ENCODE results near the gene RTP3.

Gene RTP3

GRCh38 chr3:46462111-46462510 lies 35.7 kb upstream of the RTP3 start:
- Histone ChIP-seq H3K36me3 (ENCODE audit: low read length) (no peaks in the 10 kb centered on the region), H4K20me1 (ENCODE audit: low read depth, low read length) (no peaks in the 10 kb centered on the region), H3K9ac (ENCODE audit: low read length) (no peak overlapping the region), H3K9me2 (replicated peaks; ENCODE audit: insufficient read depth, low read length) (no peaks in the 10 kb centered on the region), H3K4me3 (ENCODE audit: insufficient read depth, low read length, poor library complexity, severe bottlenecking) (no peak overlapping the region), H3K27ac (ENCODE audit: low read depth, low read length) (no peak overlapping the region), H3K27me3 (ENCODE audit: low read length) (no peaks in the 10 kb centered on the region), H3K79me2 (ENCODE audit: insufficient read depth, low read length) (no peaks in the 10 kb centered on the region), H3K4me2 (ENCODE audit: low read depth, low read length, poor library complexity, severe bottlenecking) (no peak overlapping the region), H2AFZ (ENCODE audit: low read depth, low read length, severe bottlenecking) (no peak overlapping the region), H3F3A (ENCODE audit: insufficient read depth) (no peaks in the 10 kb centered on the region), H3K9me3 (ENCODE audit: insufficient read depth, low read length) (no peaks in the 10 kb centered on the region)
- no peak for TF ChIP-seq CTCF (IDR thresholded peaks at IDR 0.05; ENCODE audit: insufficient read depth, low read length, poor library complexity, severe bottlenecking)

- H3K27me3 ChIP-seq (ENCODE audit: low read length) = no peaks in the 10 kb centered on the region
- no peaks in the 10 kb centered on the region for H3K79me2 ChIP-seq (ENCODE audit: insufficient read depth, low read length)
- TF ChIP-seq CTCF (IDR thresholded peaks at IDR 0.05; ENCODE audit: insufficient read depth, low read length, poor library complexity, severe bottlenecking) = no peak
- no peak for TF ChIP-seq EZH2phosphoT487 (conservative IDR thresholded peaks at IDR 0.05; ENCODE audit: low read length)
These were observed 35.3 kb upstream of the RTP3 start for GRCh38 chr3:46462511-46462910.

GRCh38 chr3:46463120-46463867 lies 34.5 kb upstream of the RTP3 start:
- Histone ChIP-seq H3K9me2 (replicated peaks; ENCODE audit: insufficient read depth, low read length) (no peaks in the 10 kb centered on the region), H3K79me2 (ENCODE audit: insufficient read depth, low read length) (no peaks in the 10 kb centered on the region), H3K4me3 (ENCODE audit: insufficient read depth, low read length, poor library complexity, severe bottlenecking) (no peak overlapping the region), H3K27ac (ENCODE audit: low read depth, low read length) (no peak overlapping the region), H4K20me1 (ENCODE audit: low read depth, low read length) (no peaks in the 10 kb centered on the region), H3K27me3 (ENCODE audit: low read length) (no peaks in the 10 kb centered on the region), H2AFZ (ENCODE audit: low read depth, low read length, severe bottlenecking) (no peak overlapping the region), H3K4me2 (ENCODE audit: low read depth, low read length, poor library complexity, severe bottlenecking) (no peak overlapping the region), H3K36me3 (ENCODE audit: low read length) (no peaks in the 10 kb centered on the region), H3K9ac (ENCODE audit: low read length) (no peak overlapping the region), H3F3A (ENCODE audit: insufficient read depth) (no peaks in the 10 kb centered on the region), H3K9me3 (ENCODE audit: insufficient read depth, low read length) (no peaks in the 10 kb centered on the region)
- TF ChIP-seq EZH2phosphoT487 (conservative IDR thresholded peaks at IDR 0.05; ENCODE audit: low read length) (no peak), CTCF (IDR thresholded peaks at IDR 0.05; ENCODE audit: insufficient read depth, low read length, poor library complexity, severe bottlenecking) (no peak)

More at GRCh38 chr3:46462511-46462910, 35.3 kb upstream of the RTP3 start:
- Histone ChIP-seq H3K9me2 (replicated peaks; ENCODE audit: insufficient read depth, low read length) (no peaks in the 10 kb centered on the region), H3K9ac (ENCODE audit: low read length) (no peak overlapping the region), H3K4me2 (ENCODE audit: low read depth, low read length, poor library complexity, severe bottlenecking) (no peak overlapping the region), H3K4me3 (ENCODE audit: insufficient read depth, low read length, poor library complexity, severe bottlenecking) (no peak overlapping the region), H3K36me3 (ENCODE audit: low read length) (no peaks in the 10 kb centered on the region), H4K20me1 (ENCODE audit: low read depth, low read length) (no peaks in the 10 kb centered on the region), H3F3A (ENCODE audit: insufficient read depth) (no peaks in the 10 kb centered on the region), H3K27ac (ENCODE audit: low read depth, low read length) (no peak overlapping the region), H2AFZ (ENCODE audit: low read depth, low read length, severe bottlenecking) (no peak overlapping the region), H3K9me3 (ENCODE audit: insufficient read depth, low read length) (no peaks in the 10 kb centered on the region)

All from SU-DHL-6 (cell line).